Vagina (tissue), 2 donors: ENCODE results near the gene MSI2. TPM values are rescaled to one million over a fixed set of nuclear protein-coding genes. Genes with fewer than 3 reads are reported as not detected.

Source experiments
- DNase-seq, 2 donors: peaks; one replicate each; pipeline ENCODE4 v3.0.0-alpha.2; 2017; ENCODE audit errors: extremely low spot score in 2 of 2
- H3K27ac ChIP-seq: fragments of 200-600 bp; sonication (generic); one replicate; pipeline ENCODE4 v1.5.1; 2019
- H3K27me3 ChIP-seq: fragments of 200-600 bp; sonication (generic); one replicate; pipeline ENCODE4 v1.5.1; 2019
- H3K36me3 ChIP-seq, 2 donors: fragments of 200-600 bp; sonication (generic); one replicate each; pipeline ENCODE4 v1.5.1; 2017 to 2019
- H3K4me1 ChIP-seq: fragments of 200-600 bp; sonication (generic); one replicate; pipeline ENCODE4 v1.5.1; 2019
- H3K4me3 ChIP-seq, 2 donors: fragments of 200-600 bp; sonication (generic); 1 replicate in 1 of 2; 2 replicates in 1 of 2; pipeline ENCODE4 v1.5.1; 2016 to 2019
- H3K9me3 ChIP-seq: fragments of 200-600 bp; sonication (generic); one replicate; pipeline ENCODE4 v1.5.1; 2019
- POLR2A ChIP-seq, 2 donors: fragments of 450-650 bp; IDR thresholded peaks; one replicate each; pipeline ENCODE4 v1.6.1; 2017; ENCODE audit warnings: antibody characterized with exemption in 2 of 2, mild to moderate bottlenecking in 2 of 2, moderate library complexity in 2 of 2
- POLR2AphosphoS5 ChIP-seq, 2 donors: sonication (generic); formaldehyde crosslinking; IDR thresholded peaks; one replicate each; pipeline ENCODE4 v1.9.0; 2017; ENCODE audit warnings: antibody characterized with exemption in 2 of 2, mild to moderate bottlenecking in 2 of 2, low read depth in 1 of 2; ENCODE audit not compliant: insufficient read depth in 1 of 2
- intact Hi-C: fragments of 100-400 bp; cut with DNase I; formaldehyde crosslinking; loops from one replicate; pipeline ENCODE4 v1.15.1; 2023
- total RNA-seq: library from RNA; depleted of rRNA; stranded (reverse); fragments of >200 nt; gene quantifications from one replicate; pipeline ENCODE4 v1.2.3, GENCODE V29; 2016
- TF ChIP-seq, protein P1 (sequence below), 3 experiments: fragments of 450-650 bp in 2 of 3; fragments of 200-600 bp in 1 of 3; sonication (generic) in 1 of 3; IDR thresholded peaks; one replicate each; pipeline ENCODE4 v1.5.1; 2017 to 2019; ENCODE audit warnings: antibody characterized with exemption in 3 of 3, mild to moderate bottlenecking in 2 of 3, moderate library complexity in 2 of 3

The MSI2 gene
- total RNA-seq, 1 donor from 2014 or later = 27.3 TPM

DNA sequence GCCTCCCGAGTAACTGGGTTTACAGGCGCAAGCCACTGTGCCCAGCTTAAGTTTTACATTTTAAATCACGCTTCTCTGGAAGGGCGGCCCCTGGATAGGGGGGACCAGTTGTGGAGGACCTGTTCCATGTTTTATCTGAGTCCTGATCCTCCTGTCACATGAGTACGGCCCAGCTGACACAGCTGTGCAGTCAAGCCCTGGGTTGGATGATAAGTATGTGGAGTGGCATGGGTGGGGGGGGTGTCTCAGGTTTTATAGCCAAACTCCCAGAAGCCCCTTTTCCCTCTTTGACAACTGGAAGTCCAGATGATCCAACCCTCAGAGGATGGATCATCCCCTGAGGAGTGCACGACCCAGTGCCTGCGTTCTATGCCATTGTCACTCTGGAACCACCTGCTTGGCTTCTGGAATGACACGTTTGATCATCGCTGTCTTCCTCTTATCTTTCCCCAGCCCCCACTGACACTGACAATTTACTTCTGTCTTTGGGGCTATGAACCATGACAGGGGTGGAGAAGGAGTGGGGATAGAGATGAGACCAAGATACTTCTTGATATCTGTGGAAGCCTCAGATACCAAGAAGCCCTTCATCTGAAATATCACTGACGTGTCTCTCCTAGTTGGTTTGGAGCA lies 191.2 kb downstream of the MSI2 start:
- intact Hi-C loops = no loop called here
- peaks cover 10% of the 10 kb centered on the region for H3K4me1 ChIP-seq
- DNase-seq = no peak

DNA sequence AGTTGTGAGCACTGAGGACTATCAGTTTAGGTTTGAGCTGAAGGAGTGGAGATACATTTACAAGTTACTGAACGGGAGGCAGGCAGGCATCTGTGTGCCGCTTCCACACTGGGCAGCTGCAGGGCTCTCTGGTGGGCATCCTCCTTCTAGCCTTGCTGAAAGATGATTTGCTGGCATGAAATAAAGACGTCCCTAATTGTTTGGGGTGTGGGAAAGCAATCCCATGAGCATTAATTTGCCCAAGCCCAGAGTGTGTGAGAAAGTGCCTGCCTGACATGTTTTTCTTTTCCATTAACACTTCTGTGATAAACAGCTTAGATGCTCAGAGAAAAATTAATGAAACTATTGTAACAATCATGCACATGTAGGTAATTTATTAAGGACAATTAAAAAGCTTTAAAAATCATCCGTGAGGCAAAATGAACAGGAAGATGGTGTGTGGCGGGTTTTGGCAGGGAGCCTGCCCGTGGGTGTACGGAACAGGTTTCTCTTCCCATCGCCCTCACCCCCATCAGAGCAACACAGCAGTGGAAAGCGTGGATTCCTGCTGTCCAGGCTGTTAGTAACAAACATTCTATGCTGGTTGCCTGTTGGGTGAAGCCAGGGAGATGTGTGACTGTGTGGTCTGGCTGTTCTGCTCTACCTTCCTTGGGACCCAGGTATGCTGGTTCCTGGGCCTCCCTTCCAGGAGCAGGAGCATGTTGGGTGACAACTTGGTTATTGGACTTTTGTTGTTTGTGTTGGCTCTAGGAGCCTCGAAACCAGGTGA lies 191.9 kb downstream of the MSI2 start:
- no peak overlapping the region for H3K27ac ChIP-seq
- no peak for TF ChIP-seq POLR2A (IDR thresholded peaks at IDR 0.05)
- no peak for TF ChIP-seq POLR2AphosphoS5 (IDR thresholded peaks at IDR 0.05; ENCODE audit: insufficient read depth in 1 of 2, low read depth in 1 of 2)
- TF ChIP-seq, protein P1, sequence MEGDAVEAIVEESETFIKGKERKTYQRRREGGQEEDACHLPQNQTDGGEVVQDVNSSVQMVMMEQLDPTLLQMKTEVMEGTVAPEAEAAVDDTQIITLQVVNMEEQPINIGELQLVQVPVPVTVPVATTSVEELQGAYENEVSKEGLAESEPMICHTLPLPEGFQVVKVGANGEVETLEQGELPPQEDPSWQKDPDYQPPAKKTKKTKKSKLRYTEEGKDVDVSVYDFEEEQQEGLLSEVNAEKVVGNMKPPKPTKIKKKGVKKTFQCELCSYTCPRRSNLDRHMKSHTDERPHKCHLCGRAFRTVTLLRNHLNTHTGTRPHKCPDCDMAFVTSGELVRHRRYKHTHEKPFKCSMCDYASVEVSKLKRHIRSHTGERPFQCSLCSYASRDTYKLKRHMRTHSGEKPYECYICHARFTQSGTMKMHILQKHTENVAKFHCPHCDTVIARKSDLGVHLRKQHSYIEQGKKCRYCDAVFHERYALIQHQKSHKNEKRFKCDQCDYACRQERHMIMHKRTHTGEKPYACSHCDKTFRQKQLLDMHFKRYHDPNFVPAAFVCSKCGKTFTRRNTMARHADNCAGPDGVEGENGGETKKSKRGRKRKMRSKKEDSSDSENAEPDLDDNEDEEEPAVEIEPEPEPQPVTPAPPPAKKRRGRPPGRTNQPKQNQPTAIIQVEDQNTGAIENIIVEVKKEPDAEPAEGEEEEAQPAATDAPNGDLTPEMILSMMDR (IDR thresholded peaks at IDR 0.05) = no peak
- H3K4me3 ChIP-seq = no peak overlapping the region
- peaks cover 3% of the 10 kb centered on the region for H3K4me1 ChIP-seq
- H3K9me3 ChIP-seq = no peaks in the 10 kb centered on the region
- intact Hi-C loops = no loop called here
- DNase-seq = no peak
- no peaks in the 10 kb centered on the region for H3K27me3 ChIP-seq
- no peaks in the 10 kb centered on the region for H3K36me3 ChIP-seq

More for the DNA sequence above, 191.2 kb downstream of the MSI2 start:
- no peak overlapping the region for H3K27ac ChIP-seq
- no peak overlapping the region for H3K4me3 ChIP-seq
- no peaks in the 10 kb centered on the region for H3K36me3 ChIP-seq
- no peaks in the 10 kb centered on the region for H3K27me3 ChIP-seq
- no peaks in the 10 kb centered on the region for H3K9me3 ChIP-seq
- TF ChIP-seq POLR2A (IDR thresholded peaks at IDR 0.05) (no peak), POLR2AphosphoS5 (IDR thresholded peaks at IDR 0.05; ENCODE audit: insufficient read depth in 1 of 2, low read depth in 1 of 2) (no peak)
- TF ChIP-seq, protein P1 (IDR thresholded peaks at IDR 0.05) = no peak

DNA sequence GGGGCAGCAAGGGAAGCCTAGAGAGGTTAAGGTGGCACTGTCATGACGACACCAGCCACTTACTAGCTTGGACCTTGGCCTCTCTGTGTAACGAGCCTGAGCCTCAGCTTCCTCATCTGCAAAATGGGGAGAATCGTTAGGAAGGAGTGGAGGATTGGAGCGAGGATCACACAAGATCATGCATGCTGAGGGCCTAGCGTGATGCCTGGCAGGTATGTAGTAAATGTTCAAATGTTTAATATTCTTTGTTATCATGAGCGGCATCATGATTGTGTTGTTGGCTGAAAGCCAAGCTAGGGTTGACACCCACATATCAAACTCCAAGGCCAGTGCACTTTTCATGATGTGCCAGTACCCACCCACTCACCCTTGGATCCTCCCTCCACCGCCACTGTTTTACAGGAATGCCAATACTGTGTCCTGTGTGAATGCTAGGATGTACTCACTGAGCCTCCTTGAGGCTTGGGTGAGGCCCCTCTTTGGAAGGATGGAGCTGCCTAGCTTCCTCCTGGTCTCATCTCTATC lies 192.5 kb downstream of the MSI2 start:
- no peak for DNase-seq
- Histone ChIP-seq H3K27me3 (no peaks in the 10 kb centered on the region), H3K4me1 (no peaks in the 10 kb centered on the region), H3K36me3 (no peaks in the 10 kb centered on the region), H3K4me3 (no peak overlapping the region), H3K27ac (no peak overlapping the region), H3K9me3 (no peaks in the 10 kb centered on the region)
- TF ChIP-seq POLR2A (IDR thresholded peaks at IDR 0.05) (no peak), POLR2AphosphoS5 (IDR thresholded peaks at IDR 0.05; ENCODE audit: insufficient read depth in 1 of 2, low read depth in 1 of 2) (no peak)
- TF ChIP-seq, protein P1 (IDR thresholded peaks at IDR 0.05) = no peak
- intact Hi-C loops = no loop called here

DNA sequence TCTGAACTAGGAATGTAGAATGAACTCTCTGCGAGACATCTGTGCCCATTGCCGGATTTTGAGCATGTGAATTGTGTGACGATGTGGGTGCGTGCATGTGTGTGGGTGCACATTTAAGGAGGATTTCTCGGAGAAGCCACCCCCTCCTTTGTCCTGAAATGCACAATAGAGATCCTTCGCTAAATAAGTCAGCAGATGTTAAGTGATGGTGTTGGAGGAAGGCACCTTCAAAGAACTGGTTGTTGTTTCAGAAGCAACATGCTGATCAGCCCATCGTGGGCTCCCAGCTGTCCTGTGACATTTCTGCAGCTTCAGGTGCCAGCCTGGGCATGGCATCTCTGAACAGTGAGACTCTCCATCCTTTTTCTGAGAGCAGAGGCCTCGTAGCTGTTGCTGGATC lies 194.9 kb downstream of the MSI2 start:
- Histone ChIP-seq H3K27ac (no peak overlapping the region), H3K4me3 (no peak overlapping the region), H3K36me3 (no peaks in the 10 kb centered on the region), H3K4me1 (no peaks in the 10 kb centered on the region), H3K27me3 (no peaks in the 10 kb centered on the region), H3K9me3 (no peaks in the 10 kb centered on the region)
- intact Hi-C loops = no loop called here
- TF ChIP-seq POLR2A (IDR thresholded peaks at IDR 0.05) = no peak
- no peak for TF ChIP-seq POLR2AphosphoS5 (IDR thresholded peaks at IDR 0.05; ENCODE audit: insufficient read depth in 1 of 2, low read depth in 1 of 2)
- TF ChIP-seq, protein P1 (IDR thresholded peaks at IDR 0.05) = no peak
- no peak for DNase-seq

DNA sequence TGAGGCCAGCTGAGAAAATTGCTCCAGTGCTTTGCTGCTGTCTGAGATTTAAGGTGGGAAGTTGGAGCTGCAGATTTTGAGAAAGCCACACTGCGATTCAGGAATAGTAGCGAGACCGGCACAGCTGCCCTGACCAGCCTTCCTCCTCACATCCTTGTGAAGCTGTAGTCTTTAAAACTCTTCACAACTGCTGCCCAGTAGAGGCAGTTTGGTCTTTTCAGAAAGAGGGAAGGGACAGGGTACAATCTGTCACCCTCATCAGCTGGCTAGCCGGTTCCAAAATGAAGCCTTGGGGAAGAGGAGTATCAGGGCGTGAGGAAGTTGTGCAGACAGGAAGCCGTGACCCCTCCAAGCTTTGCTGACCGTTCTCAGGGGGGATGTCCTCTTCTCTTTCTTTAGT lies 195.3 kb downstream of the MSI2 start:
- DNase-seq = no peak
- intact Hi-C loops = no loop called here
- no peak overlapping the region for H3K27ac ChIP-seq
- H3K36me3 ChIP-seq = no peaks in the 10 kb centered on the region
- TF ChIP-seq, protein P1 (IDR thresholded peaks at IDR 0.05) = no peak
- no peak for TF ChIP-seq POLR2A (IDR thresholded peaks at IDR 0.05)
- no peak for TF ChIP-seq POLR2AphosphoS5 (IDR thresholded peaks at IDR 0.05; ENCODE audit: insufficient read depth in 1 of 2, low read depth in 1 of 2)
- H3K9me3 ChIP-seq = no peaks in the 10 kb centered on the region
- H3K27me3 ChIP-seq = no peaks in the 10 kb centered on the region
- H3K4me3 ChIP-seq = no peak overlapping the region
- no peaks in the 10 kb centered on the region for H3K4me1 ChIP-seq
